ENCODE measurements around the gene PGLYRP3.

PGLYRP3 gene

GRCh38 chr1:153288634-153289275 is 24.0 kb downstream of the PGLYRP3 start:
- Histone ChIP-seq H2BK12ac (ENCODE audit: low read length) (no peak overlapping the region), H3K14ac (ENCODE audit: low read length) (no peak overlapping the region), H3K9me3 (ENCODE audit: insufficient read depth, low read depth, low read length) (no peaks in the 10 kb centered on the region), H3K9ac (ENCODE audit: low read length) (no peak overlapping the region), H3K4me1 (ENCODE audit: control insufficient read depth in 1 of 2, insufficient read depth in 2 of 2, low read length in 2 of 2) (peaks cover 25 to 36% of the 10 kb centered on the region in 2 experiments), H4K12ac (ENCODE audit: low read depth, low read length) (no peak overlapping the region), H3K27me3 (ENCODE audit: insufficient read depth, low read length) (no peaks in the 10 kb centered on the region), H2BK5ac (ENCODE audit: low read depth, low read length, poor library complexity) (no peak overlapping the region), H3K18ac (ENCODE audit: low read length) (no peak overlapping the region), H3K4ac (ENCODE audit: low read depth, low read length) (no peak overlapping the region), H4K91ac (ENCODE audit: low read depth, low read length) (no peak overlapping the region), H3K27ac (ENCODE audit: low read depth, low read length) (no peak overlapping the region), H2AK5ac (ENCODE audit: low read length) (no peak overlapping the region), H3K36me3 (ENCODE audit: control insufficient read depth in 1 of 2, insufficient read depth in 2 of 2, low read length in 2 of 2) (no peaks in the 10 kb centered on the region), H2BK120ac (ENCODE audit: insufficient read depth, low read length, poor library complexity) (no peak overlapping the region), H3K23ac (ENCODE audit: low read length) (no peak overlapping the region), H4K8ac (ENCODE audit: low read depth, low read length) (no peak overlapping the region), H2AFZ (ENCODE audit: insufficient read depth, low read length, poor library complexity) (no peak overlapping the region), H3K4me2 (ENCODE audit: low read length) (no peak overlapping the region), H3K79me1 (ENCODE audit: low read length) (peaks cover 10% of the 10 kb centered on the region), H3K4me3 (ENCODE audit: low read depth, low read length) (no peak overlapping the region), H3K79me2 (ENCODE audit: control insufficient read depth, insufficient read depth, low read length, poor library complexity) (no peaks in the 10 kb centered on the region)
- DNase-seq: peak; percentile 21 to 40
- no CpG with 5 or more reads among the region's 11 CpGs for WGBS (ENCODE audit: extremely low coverage, insufficient coverage, insufficient read length)

- no peaks in the 10 kb centered on the region for H3K79me2 ChIP-seq (ENCODE audit: control insufficient read depth, insufficient read depth, low read length, poor library complexity)
These were observed 34.9 kb downstream of the PGLYRP3 start for GRCh38 chr1:153277852-153278251.

GRCh38 chr1:153272186-153272585 is 40.6 kb downstream of the PGLYRP3 start:
- H2AK5ac ChIP-seq (ENCODE audit: low read length): no peak overlapping the region
- H4K91ac ChIP-seq (ENCODE audit: low read depth, low read length): no peak overlapping the region
- H3K4me2 ChIP-seq (ENCODE audit: low read length): no peak overlapping the region
- H3K14ac ChIP-seq (ENCODE audit: low read length): no peak overlapping the region
- peaks cover 2% of the 10 kb centered on the region for H3K79me1 ChIP-seq (ENCODE audit: low read length)
- no peak for DNase-seq
- no peak overlapping the region for H2BK12ac ChIP-seq (ENCODE audit: low read length)
- no peak overlapping the region for H3K23ac ChIP-seq (ENCODE audit: low read length)
- no peak overlapping the region for H3K4ac ChIP-seq (ENCODE audit: low read depth, low read length)
- H3K9me3 ChIP-seq (ENCODE audit: insufficient read depth, low read depth, low read length): no peaks in the 10 kb centered on the region
- H3K4me3 ChIP-seq (ENCODE audit: low read depth, low read length): no peak overlapping the region
- H3K36me3 ChIP-seq (ENCODE audit: control insufficient read depth in 1 of 2, insufficient read depth in 2 of 2, low read length in 2 of 2): no peaks in the 10 kb centered on the region
- no peak overlapping the region for H2BK120ac ChIP-seq (ENCODE audit: insufficient read depth, low read length, poor library complexity)
- no peaks in the 10 kb centered on the region for H3K79me2 ChIP-seq (ENCODE audit: control insufficient read depth, insufficient read depth, low read length, poor library complexity)
- no peaks in the 10 kb centered on the region for H3K4me1 ChIP-seq (ENCODE audit: control insufficient read depth in 1 of 2, insufficient read depth in 2 of 2, low read length in 2 of 2)
- no peak overlapping the region for H2AFZ ChIP-seq (ENCODE audit: insufficient read depth, low read length, poor library complexity)
- H3K18ac ChIP-seq (ENCODE audit: low read length): no peak overlapping the region
- WGBS (ENCODE audit: extremely low coverage, insufficient coverage, insufficient read length): no CpG with 5 or more reads among the region's 1 CpG
- H3K9ac ChIP-seq (ENCODE audit: low read length): no peak overlapping the region
- no peak overlapping the region for H4K12ac ChIP-seq (ENCODE audit: low read depth, low read length)
- no peaks in the 10 kb centered on the region for H3K27me3 ChIP-seq (ENCODE audit: insufficient read depth, low read length)
- H4K8ac ChIP-seq (ENCODE audit: low read depth, low read length): no peak overlapping the region
- no peak overlapping the region for H3K27ac ChIP-seq (ENCODE audit: low read depth, low read length)
- H2BK5ac ChIP-seq (ENCODE audit: low read depth, low read length, poor library complexity): no peak overlapping the region

More at GRCh38 chr1:153277852-153278251, 34.9 kb downstream of the PGLYRP3 start:
- no peaks in the 10 kb centered on the region for H3K27me3 ChIP-seq (ENCODE audit: insufficient read depth, low read length)
- H3K4me2 ChIP-seq (ENCODE audit: low read length): no peak overlapping the region
- H2AK5ac ChIP-seq (ENCODE audit: low read length): no peak overlapping the region
- no peaks in the 10 kb centered on the region for H3K36me3 ChIP-seq (ENCODE audit: control insufficient read depth in 1 of 2, insufficient read depth in 2 of 2, low read length in 2 of 2)
- H3K4ac ChIP-seq (ENCODE audit: low read depth, low read length): no peak overlapping the region
- H4K8ac ChIP-seq (ENCODE audit: low read depth, low read length): no peak overlapping the region
- no peak overlapping the region for H2AFZ ChIP-seq (ENCODE audit: insufficient read depth, low read length, poor library complexity)
- H3K23ac ChIP-seq (ENCODE audit: low read length): no peak overlapping the region
- DNase-seq: peak; percentile 44 to 70
- H2BK12ac ChIP-seq (ENCODE audit: low read length): no peak overlapping the region
- H3K18ac ChIP-seq (ENCODE audit: low read length): no peak overlapping the region
- no peak overlapping the region for H4K91ac ChIP-seq (ENCODE audit: low read depth, low read length)
- H3K79me1 ChIP-seq (ENCODE audit: low read length): peaks cover 1% of the 10 kb centered on the region
- H2BK120ac ChIP-seq (ENCODE audit: insufficient read depth, low read length, poor library complexity): no peak overlapping the region
- no peak overlapping the region for H3K14ac ChIP-seq (ENCODE audit: low read length)
- H3K27ac ChIP-seq (ENCODE audit: low read depth, low read length): no peak overlapping the region
- WGBS (ENCODE audit: extremely low coverage, insufficient coverage, insufficient read length): no CpG with 5 or more reads among the region's 2 CpGs
- H4K12ac ChIP-seq (ENCODE audit: low read depth, low read length): no peak overlapping the region
- no peaks in the 10 kb centered on the region for H3K9me3 ChIP-seq (ENCODE audit: insufficient read depth, low read depth, low read length)
- H3K4me3 ChIP-seq (ENCODE audit: low read depth, low read length): no peak overlapping the region
- no peak overlapping the region for H2BK5ac ChIP-seq (ENCODE audit: low read depth, low read length, poor library complexity)
- no peak overlapping the region for H3K9ac ChIP-seq (ENCODE audit: low read length)
- no peaks in the 10 kb centered on the region for H3K4me1 ChIP-seq (ENCODE audit: control insufficient read depth in 1 of 2, insufficient read depth in 2 of 2, low read length in 2 of 2)

GRCh38 chr1:153271711-153272110 is 41.0 kb downstream of the PGLYRP3 start:
- no peak overlapping the region for H2AFZ ChIP-seq (ENCODE audit: insufficient read depth, low read length, poor library complexity)
- H3K23ac ChIP-seq (ENCODE audit: low read length): no peak overlapping the region
- no CpG with 5 or more reads among the region's 1 CpG for WGBS (ENCODE audit: extremely low coverage, insufficient coverage, insufficient read length)
- H4K8ac ChIP-seq (ENCODE audit: low read depth, low read length): no peak overlapping the region
- H3K14ac ChIP-seq (ENCODE audit: low read length): no peak overlapping the region
- H2BK12ac ChIP-seq (ENCODE audit: low read length): no peak overlapping the region
- no peaks in the 10 kb centered on the region for H3K36me3 ChIP-seq (ENCODE audit: control insufficient read depth in 1 of 2, insufficient read depth in 2 of 2, low read length in 2 of 2)
- no peak overlapping the region for H3K4me3 ChIP-seq (ENCODE audit: low read depth, low read length)
- H4K91ac ChIP-seq (ENCODE audit: low read depth, low read length): no peak overlapping the region
- H3K18ac ChIP-seq (ENCODE audit: low read length): no peak overlapping the region
- H2AK5ac ChIP-seq (ENCODE audit: low read length): no peak overlapping the region
- peaks cover 2% of the 10 kb centered on the region for H3K79me1 ChIP-seq (ENCODE audit: low read length)
- no peak for DNase-seq
- no peak overlapping the region for H3K4me2 ChIP-seq (ENCODE audit: low read length)
- H3K9me3 ChIP-seq (ENCODE audit: insufficient read depth, low read depth, low read length): no peaks in the 10 kb centered on the region
- H2BK5ac ChIP-seq (ENCODE audit: low read depth, low read length, poor library complexity): no peak overlapping the region
- no peak overlapping the region for H3K9ac ChIP-seq (ENCODE audit: low read length)
- H3K27me3 ChIP-seq (ENCODE audit: insufficient read depth, low read length): no peaks in the 10 kb centered on the region
- H3K4ac ChIP-seq (ENCODE audit: low read depth, low read length): no peak overlapping the region
- no peak overlapping the region for H3K27ac ChIP-seq (ENCODE audit: low read depth, low read length)
- no peak overlapping the region for H2BK120ac ChIP-seq (ENCODE audit: insufficient read depth, low read length, poor library complexity)
- no peaks in the 10 kb centered on the region for H3K4me1 ChIP-seq (ENCODE audit: control insufficient read depth in 1 of 2, insufficient read depth in 2 of 2, low read length in 2 of 2)
- H4K12ac ChIP-seq (ENCODE audit: low read depth, low read length): no peak overlapping the region
- no peaks in the 10 kb centered on the region for H3K79me2 ChIP-seq (ENCODE audit: control insufficient read depth, insufficient read depth, low read length, poor library complexity)
